ENCODE measurements around the gene HSPB6. TPM values are rescaled to one million over a fixed set of nuclear protein-coding genes. Genes with fewer than 3 reads are reported as not detected.
"Not testable (repeated sequence)": the region's sequence is repeated elsewhere in the genome, so short reads cannot be mapped to it uniquely, and the experiment has no call there.

HSPB6 gene
- total RNA-seq, 1 donor from 2014 or later: 0.49 TPM

DNA sequence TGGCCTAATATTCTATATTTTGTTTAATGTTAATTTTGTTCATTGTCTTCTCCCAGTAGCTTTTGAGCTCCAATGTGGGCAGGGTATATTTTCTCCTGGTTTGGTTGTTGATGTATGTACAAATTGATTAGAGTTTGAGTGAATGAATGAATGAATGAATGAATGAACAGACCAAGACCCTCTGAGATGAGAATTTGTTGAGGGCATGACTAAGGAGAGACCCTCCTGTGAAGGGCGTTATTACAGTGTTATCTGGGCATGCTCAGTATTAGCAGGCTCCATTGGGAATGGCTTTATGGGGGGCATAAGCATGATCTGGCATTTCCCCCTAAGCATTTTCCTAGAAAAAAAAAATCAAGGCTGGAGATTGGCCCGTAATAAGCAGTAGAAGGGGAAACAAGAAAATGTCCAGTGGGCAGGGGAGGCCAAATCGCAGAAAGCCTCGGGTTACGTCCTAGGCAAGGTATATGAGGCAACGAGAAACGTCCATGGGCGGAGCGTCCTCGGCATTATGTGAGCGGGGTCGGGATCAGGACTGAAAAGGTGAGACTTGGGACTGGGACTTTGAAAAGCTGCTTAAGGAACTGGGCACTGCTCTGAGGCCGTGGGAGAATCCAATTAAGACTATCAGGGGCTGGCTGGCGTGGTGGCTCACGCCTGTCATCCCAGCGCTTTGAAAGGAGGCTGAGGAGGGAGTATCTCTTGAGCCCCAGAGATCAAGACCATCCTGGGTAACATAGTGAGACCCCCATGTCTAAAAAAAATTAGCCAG lies 17.6 kb upstream of the HSPB6 start:
- Mint-ChIP-seq H3K9me3 (ENCODE audit: unreplicated experiment) (peaks cover 15% of the 10 kb centered on the region), H3K4me1 (ENCODE audit: low read depth, unreplicated experiment) (peaks cover 18% of the 10 kb centered on the region), H3K27me3 (ENCODE audit: unreplicated experiment) (peaks cover 27% of the 10 kb centered on the region), H3K27ac (ENCODE audit: unreplicated experiment) (peak overlapping the region; percentile 81), H3K36me3 (ENCODE audit: unreplicated experiment) (peaks cover 12% of the 10 kb centered on the region), H3K4me3 (ENCODE audit: unreplicated experiment) (peak overlapping the region; percentile 87)
- no peak for DNase-seq
- TF ChIP-seq, protein P1, sequence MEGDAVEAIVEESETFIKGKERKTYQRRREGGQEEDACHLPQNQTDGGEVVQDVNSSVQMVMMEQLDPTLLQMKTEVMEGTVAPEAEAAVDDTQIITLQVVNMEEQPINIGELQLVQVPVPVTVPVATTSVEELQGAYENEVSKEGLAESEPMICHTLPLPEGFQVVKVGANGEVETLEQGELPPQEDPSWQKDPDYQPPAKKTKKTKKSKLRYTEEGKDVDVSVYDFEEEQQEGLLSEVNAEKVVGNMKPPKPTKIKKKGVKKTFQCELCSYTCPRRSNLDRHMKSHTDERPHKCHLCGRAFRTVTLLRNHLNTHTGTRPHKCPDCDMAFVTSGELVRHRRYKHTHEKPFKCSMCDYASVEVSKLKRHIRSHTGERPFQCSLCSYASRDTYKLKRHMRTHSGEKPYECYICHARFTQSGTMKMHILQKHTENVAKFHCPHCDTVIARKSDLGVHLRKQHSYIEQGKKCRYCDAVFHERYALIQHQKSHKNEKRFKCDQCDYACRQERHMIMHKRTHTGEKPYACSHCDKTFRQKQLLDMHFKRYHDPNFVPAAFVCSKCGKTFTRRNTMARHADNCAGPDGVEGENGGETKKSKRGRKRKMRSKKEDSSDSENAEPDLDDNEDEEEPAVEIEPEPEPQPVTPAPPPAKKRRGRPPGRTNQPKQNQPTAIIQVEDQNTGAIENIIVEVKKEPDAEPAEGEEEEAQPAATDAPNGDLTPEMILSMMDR (IDR thresholded peaks at IDR 0.05; ENCODE audit: partially characterized antibody, unreplicated experiment): no peak

DNA sequence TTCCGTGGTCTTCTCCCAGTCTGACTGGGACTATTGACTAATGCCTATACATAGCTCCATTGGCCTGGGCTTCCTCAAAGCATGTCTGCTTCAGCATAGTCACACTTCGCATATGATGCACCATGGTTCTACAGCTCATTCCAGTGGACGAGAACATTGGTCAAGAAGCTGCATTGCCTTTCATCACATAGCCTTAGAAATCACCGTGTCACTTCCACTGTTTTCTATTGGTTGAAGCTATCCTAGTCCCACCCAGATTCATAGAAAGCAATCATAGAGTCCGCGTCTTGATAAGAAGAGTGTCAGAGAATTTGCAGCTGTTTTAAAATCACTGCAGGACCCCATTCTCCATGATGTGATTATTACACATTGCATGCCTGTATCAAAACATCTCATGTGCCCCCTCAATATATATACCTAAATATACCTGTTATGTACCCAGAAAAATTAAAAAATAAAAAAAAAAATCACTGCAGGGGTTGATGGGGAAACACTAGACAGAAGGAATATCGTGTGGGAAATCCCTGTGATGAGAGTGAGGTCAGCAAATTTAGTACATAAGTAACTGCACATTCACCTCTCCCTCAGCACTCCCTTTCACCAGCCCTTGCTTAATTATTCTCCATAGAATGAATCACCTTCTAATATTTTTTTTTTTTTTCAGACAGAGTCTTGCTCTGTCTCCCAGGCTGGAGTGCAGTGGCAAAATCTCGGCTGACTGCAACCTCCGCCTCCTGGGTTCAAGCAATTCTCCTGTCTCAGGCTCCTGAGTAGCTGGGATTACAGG lies 16.4 kb upstream of the HSPB6 start:
- TF ChIP-seq, protein P1 (IDR thresholded peaks at IDR 0.05; ENCODE audit: partially characterized antibody, unreplicated experiment): no peak
- Mint-ChIP-seq H3K4me3 (ENCODE audit: unreplicated experiment) (no peak overlapping the region), H3K36me3 (ENCODE audit: unreplicated experiment) (peaks cover 12% of the 10 kb centered on the region)

DNA sequence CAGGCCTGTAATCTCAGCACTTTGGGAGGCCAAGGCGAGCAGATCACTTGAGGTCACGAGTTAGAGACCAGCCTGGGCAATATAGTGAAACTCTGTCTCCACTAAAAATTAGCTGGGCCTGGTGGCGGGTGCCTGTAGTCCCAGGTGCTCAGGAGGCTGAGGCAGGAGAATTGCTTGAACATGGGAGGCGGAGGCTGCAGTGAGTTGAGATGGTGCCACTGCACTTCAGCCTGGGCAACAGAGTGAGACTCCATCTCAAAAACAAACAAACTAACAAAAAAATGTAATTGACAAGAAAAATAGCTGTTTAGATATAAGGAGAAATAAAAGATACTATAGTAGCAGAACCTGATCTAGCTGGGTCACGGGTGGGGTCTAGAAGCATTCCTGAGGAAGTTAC lies 15.5 kb upstream of the HSPB6 start:
- H3K27ac Mint-ChIP-seq (ENCODE audit: unreplicated experiment); DNase-seq; H3K4me3 Mint-ChIP-seq (ENCODE audit: unreplicated experiment): not testable (repeated sequence)
- Mint-ChIP-seq H3K27me3 (ENCODE audit: unreplicated experiment) (peaks cover 29% of the 10 kb centered on the region), H3K4me1 (ENCODE audit: low read depth, unreplicated experiment) (peaks cover 17% of the 10 kb centered on the region), H3K36me3 (ENCODE audit: unreplicated experiment) (peaks cover 12% of the 10 kb centered on the region), H3K9me3 (ENCODE audit: unreplicated experiment) (peaks cover 15% of the 10 kb centered on the region)

More for the DNA sequence above, 16.4 kb upstream of the HSPB6 start:
- peaks cover 29% of the 10 kb centered on the region for H3K27me3 Mint-ChIP-seq (ENCODE audit: unreplicated experiment)
- no peak for DNase-seq
- H3K4me1 Mint-ChIP-seq (ENCODE audit: low read depth, unreplicated experiment): peaks cover 19% of the 10 kb centered on the region
- H3K27ac Mint-ChIP-seq (ENCODE audit: unreplicated experiment): no peak overlapping the region
- H3K9me3 Mint-ChIP-seq (ENCODE audit: unreplicated experiment): peaks cover 15% of the 10 kb centered on the region

DNA sequence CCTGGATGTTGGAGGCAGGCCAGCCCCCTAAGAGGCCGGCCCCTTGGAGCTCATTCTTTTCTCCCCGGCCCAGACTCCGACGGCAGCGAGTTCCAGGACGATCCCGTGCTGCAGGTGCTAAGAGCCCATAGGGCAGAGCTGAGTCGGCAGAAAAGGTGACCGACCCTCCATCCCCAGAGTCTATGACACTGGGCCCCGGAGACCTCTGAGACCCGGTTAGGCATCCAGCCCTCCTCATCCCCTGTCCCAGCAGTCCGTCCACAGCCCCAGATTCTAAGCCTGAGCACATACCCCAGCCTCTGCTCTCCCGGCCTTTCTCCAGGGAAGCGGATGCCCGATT lies 11.2 kb upstream of the HSPB6 start:
- Mint-ChIP-seq H3K27me3 (ENCODE audit: unreplicated experiment) (peaks cover 10% of the 10 kb centered on the region), H3K27ac (ENCODE audit: unreplicated experiment) (no peak overlapping the region), H3K9me3 (ENCODE audit: unreplicated experiment) (peaks cover 2% of the 10 kb centered on the region), H3K4me3 (ENCODE audit: unreplicated experiment) (no peak overlapping the region), H3K36me3 (ENCODE audit: unreplicated experiment) (no peaks in the 10 kb centered on the region), H3K4me1 (ENCODE audit: low read depth, unreplicated experiment) (peaks cover 1% of the 10 kb centered on the region)
- DNase-seq: no peak
- TF ChIP-seq, protein P1 (IDR thresholded peaks at IDR 0.05; ENCODE audit: partially characterized antibody, unreplicated experiment): no peak

DNA sequence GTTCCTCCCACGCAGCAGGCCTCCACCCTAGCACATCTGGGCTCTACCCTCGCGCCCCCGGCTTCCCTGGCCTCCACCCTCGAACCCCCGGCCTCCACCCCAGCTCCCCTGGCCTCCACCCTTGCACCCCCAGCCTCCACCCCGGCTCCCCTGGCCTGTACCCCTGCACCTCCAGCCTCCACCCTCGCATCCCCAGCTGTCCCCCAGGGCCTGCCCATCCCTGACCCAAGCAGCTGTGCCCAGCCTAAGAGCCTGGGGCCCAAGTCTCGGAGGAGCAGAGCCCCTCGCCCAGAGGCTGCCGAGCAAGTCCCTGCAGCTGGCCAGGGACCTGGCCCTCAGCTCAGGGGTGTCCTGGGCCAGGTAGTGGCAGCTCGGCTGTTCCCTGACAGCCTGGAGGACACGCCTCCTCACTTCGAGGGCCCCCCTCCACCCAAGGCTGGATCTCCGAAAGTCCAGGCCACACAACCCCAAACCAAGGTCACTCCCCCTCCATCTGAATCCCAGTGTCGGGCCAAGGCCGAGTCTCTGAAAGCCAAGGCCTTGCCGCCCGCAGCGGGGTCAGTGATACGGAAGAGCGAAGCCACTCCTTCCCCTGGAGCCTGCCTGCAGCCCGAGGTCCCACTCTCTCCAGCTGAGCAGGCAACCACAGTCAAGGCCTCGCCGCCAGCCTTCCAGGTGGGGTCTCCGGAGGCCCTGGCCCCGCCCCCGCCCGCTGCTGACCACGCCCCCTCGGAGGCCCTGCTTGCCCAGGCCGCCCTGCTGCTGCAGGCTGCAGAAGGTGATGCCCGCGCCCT lies 10.7 kb upstream of the HSPB6 start:
- H3K27ac Mint-ChIP-seq (ENCODE audit: unreplicated experiment): no peak overlapping the region

More for the DNA sequence above, 10.7 kb upstream of the HSPB6 start:
- Mint-ChIP-seq H3K4me3 (ENCODE audit: unreplicated experiment) (no peak overlapping the region), H3K36me3 (ENCODE audit: unreplicated experiment) (no peaks in the 10 kb centered on the region), H3K9me3 (ENCODE audit: unreplicated experiment) (no peaks in the 10 kb centered on the region), H3K4me1 (ENCODE audit: low read depth, unreplicated experiment) (peaks cover 1% of the 10 kb centered on the region), H3K27me3 (ENCODE audit: unreplicated experiment) (peaks cover 10% of the 10 kb centered on the region)
- TF ChIP-seq, protein P1 (IDR thresholded peaks at IDR 0.05; ENCODE audit: partially characterized antibody, unreplicated experiment): no peak
- peak; percentile 70 for DNase-seq

Data from glutamatergic neuron (in vitro differentiated cells).